Measurements from ENCODE around the gene ELOVL6.

The ELOVL6 gene

GRCh38 chr4:110025718-110026117 is 172.7 kb downstream of the ELOVL6 start:
- no peak for DNase-seq (ENCODE audit: low read depth)

GRCh38 chr4:110025056-110025455 is 173.4 kb downstream of the ELOVL6 start:
- no peak for DNase-seq (ENCODE audit: low read depth)

GRCh38 chr4:110022457-110022856 is 176.0 kb downstream of the ELOVL6 start:
- DNase-seq (ENCODE audit: low read depth) = no peak

GRCh38 chr4:110020646-110021443 is 177.6 kb downstream of the ELOVL6 start:
- DNase-seq (ENCODE audit: low read depth) = no peak

- peak; percentile 48 for DNase-seq (ENCODE audit: low read depth)
Observed at GRCh38 chr4:110020139-110020538, 178.3 kb downstream of the ELOVL6 start.

GRCh38 chr4:110019153-110019552 is 179.3 kb downstream of the ELOVL6 start:
- DNase-seq (ENCODE audit: low read depth) = no peak

GRCh38 chr4:110014233-110014632 is 184.2 kb downstream of the ELOVL6 start:
- DNase-seq (ENCODE audit: low read depth) = no peak

GRCh38 chr4:110012917-110013316 is 185.5 kb downstream of the ELOVL6 start:
- DNase-seq (ENCODE audit: low read depth) = no peak

- no peak for DNase-seq (ENCODE audit: low read depth)
Observed at GRCh38 chr4:110010797-110011196, 187.6 kb downstream of the ELOVL6 start.

- no peak for DNase-seq (ENCODE audit: low read depth)
Observed at GRCh38 chr4:110009550-110009949, 188.9 kb downstream of the ELOVL6 start.

GRCh38 chr4:110008540-110008939 is 189.9 kb downstream of the ELOVL6 start:
- no peak for DNase-seq (ENCODE audit: low read depth)

- no peak for DNase-seq (ENCODE audit: low read depth)
Observed at GRCh38 chr4:110007217-110007616, 191.2 kb downstream of the ELOVL6 start.

- peak; percentile 73 for DNase-seq (ENCODE audit: low read depth)
Observed at GRCh38 chr4:110005461-110006056, 192.9 kb downstream of the ELOVL6 start.

GRCh38 chr4:110004556-110004955 is 193.9 kb downstream of the ELOVL6 start:
- DNase-seq (ENCODE audit: low read depth) = no peak

GRCh38 chr4:110003401-110004187 is 194.8 kb downstream of the ELOVL6 start:
- peak; percentile 10 for DNase-seq (ENCODE audit: low read depth)

- DNase-seq (ENCODE audit: low read depth) = peak; percentile 12
Observed at GRCh38 chr4:110002326-110002725, 196.1 kb downstream of the ELOVL6 start.

GRCh38 chr4:109999585-109999912 is 198.9 kb downstream of the ELOVL6 start:
- DNase-seq (ENCODE audit: low read depth) = no peak

- peak; percentile 50 for DNase-seq (ENCODE audit: low read depth)
Observed at GRCh38 chr4:109998867-109999584, 199.4 kb downstream of the ELOVL6 start.

- no peak for DNase-seq (ENCODE audit: low read depth)
Observed at GRCh38 chr4:109996526-109996925, 201.9 kb downstream of the ELOVL6 start.

Data from amniotic epithelial cell (primary cell).